Naive thymus-derived CD4-positive, alpha-beta T cell (primary cell): Measurements from ENCODE around the gene RNU2-1. TPM values are rescaled to one million over a fixed set of nuclear protein-coding genes. Genes with fewer than 3 reads are reported as not detected.
"Not testable (repeated sequence)": the region's sequence is repeated elsewhere in the genome, so short reads cannot be mapped to it uniquely, and the experiment has no call there.

Source experiments
- ATAC-seq: fragments of 150-1000 bp; cut with Tn5 transposase; 2 replicates; pipeline ENCODE4 v1.10.0; 2021; ENCODE audit warnings: mild to moderate bottlenecking, moderate library complexity
- CTCF ChIA-PET: fragments of 350-600 bp; sonication (Branson Sonifier 250); formaldehyde crosslinking; loops from one replicate; lab custom pipeline; 2021; ENCODE audit warnings: antibody characterized with exemption; lab: Charles Lee
- POLR2A ChIA-PET: fragments of 350-600 bp; sonication (Branson Sonifier 250); formaldehyde crosslinking; loops from one replicate; lab custom pipeline; 2021; ENCODE audit warnings: antibody characterized with exemption, inconsistent platforms; lab: Charles Lee
- DNase-seq, 9 donors: peaks; one replicate each; pipeline versions ENCODE4 v3.0.0 to v3.0.0-alpha.2; 2020 to 2022; ENCODE audit warnings: mixed read lengths in 1 of 9
- H3K27ac ChIP-seq: one replicate; pipeline ENCODE4 v1.7.0; 2013; ENCODE audit warnings: mild to moderate bottlenecking, low read depth, low read length, moderate library complexity
- H3K27me3 ChIP-seq, 2 donors: one replicate each; pipeline ENCODE4 v1.7.0; 2013; ENCODE audit warnings: low read length in 2 of 2, mild to moderate bottlenecking in 2 of 2, moderate library complexity in 2 of 2; ENCODE audit not compliant: control insufficient read depth in 2 of 2, insufficient read depth in 2 of 2
- H3K36me3 ChIP-seq, 3 experiments: 1 replicate in 2 of 3; 2 replicates in 1 of 3; pipeline ENCODE4 v1.7.0; 2013; ENCODE audit warnings: low read length in 3 of 3, mild to moderate bottlenecking in 3 of 3, moderate library complexity in 1 of 3; ENCODE audit not compliant: insufficient read depth in 3 of 3, control insufficient read depth in 2 of 3
- H3K4me1 ChIP-seq, 2 donors: one replicate each; pipeline ENCODE4 v1.7.0; 2013; ENCODE audit warnings: low read length in 2 of 2, mild to moderate bottlenecking in 2 of 2, moderate library complexity in 1 of 2; ENCODE audit not compliant: control insufficient read depth in 2 of 2, insufficient read depth in 2 of 2
- H3K4me3 ChIP-seq: 2 replicates; pipeline ENCODE4 v1.7.0; 2013; ENCODE audit warnings: mild to moderate bottlenecking, low read length
- H3K9me3 ChIP-seq, 3 experiments: 1 replicate in 2 of 3; 2 replicates in 1 of 3; pipeline ENCODE4 v1.7.0; 2013; ENCODE audit warnings: low read length in 3 of 3; ENCODE audit not compliant: control insufficient read depth in 2 of 3
- H3K27ac Mint-ChIP-seq, 9 donors: one replicate each; pipeline ENCODE4 v1.8.0; 2020 to 2022; ENCODE audit warnings: mixed read lengths in 9 of 9, mild to moderate bottlenecking in 8 of 9, moderate library complexity in 5 of 9, inconsistent platforms in 2 of 9
- H3K27me3 Mint-ChIP-seq, 5 donors: one replicate each; pipeline ENCODE4 v1.8.0; 2021 to 2022; ENCODE audit warnings: mixed read lengths in 5 of 5, mild to moderate bottlenecking in 1 of 5
- H3K36me3 Mint-ChIP-seq, 5 donors: one replicate each; pipeline ENCODE4 v1.8.0; 2020 to 2022; ENCODE audit warnings: mixed read lengths in 5 of 5, mild to moderate bottlenecking in 3 of 5, inconsistent platforms in 1 of 5
- H3K4me1 Mint-ChIP-seq, 7 donors: one replicate each; pipeline ENCODE4 v1.8.0; 2020 to 2022; ENCODE audit warnings: mixed read lengths in 7 of 7, mild to moderate bottlenecking in 3 of 7, inconsistent platforms in 1 of 7
- H3K4me3 Mint-ChIP-seq, 10 donors: one replicate each; pipeline ENCODE4 v1.8.0; 2020 to 2022; ENCODE audit warnings: mild to moderate bottlenecking in 10 of 10, mixed read lengths in 10 of 10, moderate library complexity in 6 of 10, inconsistent platforms in 2 of 10
- H3K9me3 Mint-ChIP-seq, 11 donors: one replicate each; pipeline ENCODE4 v1.8.0; 2020 to 2022; ENCODE audit warnings: mixed read lengths in 11 of 11, mild to moderate bottlenecking in 4 of 11, inconsistent platforms in 1 of 11, moderate library complexity in 1 of 11
- intact Hi-C, 2 donors: fragments of 100-400 bp; cut with micrococcal nuclease; formaldehyde crosslinking; loops; one replicate each; pipeline ENCODE4 v1.15.1; 2023
- polyA plus RNA-seq, 2 donors: library from polyadenylated mRNA; unstranded; fragments of 300-500 nt; fragmentation: Illumina TruSeq; gene quantifications; one replicate each; pipeline ENCODE4 v1.2.3, GENCODE V29; 2021
- total RNA-seq, 6 experiments: library from RNA in 5 of 6; stranded (reverse) in 5 of 6; gene quantifications; 1 replicate in 5 of 6; 2 replicates in 1 of 6; pipeline ENCODE4 v1.2.3 and lab custom pipeline; 2021 to 2026

RNU2-1 gene
- total and polyA plus RNA-seq, 7 experiments from 2014 or later = 2,629 to 6,823 (median 3,564) TPM; not detected in 2

- ATAC-seq = peak; percentile 22
- H3K27ac Mint-ChIP-seq, H3K27ac ChIP-seq, H3K4me1 ChIP-seq, H3K9me3 Mint-ChIP-seq, H3K9me3 ChIP-seq, H3K4me3 Mint-ChIP-seq, DNase-seq, POLR2A ChIA-PET, H3K4me3 ChIP-seq, H3K36me3 Mint-ChIP-seq, H3K36me3 ChIP-seq, H3K27me3 ChIP-seq, CTCF ChIA-PET, intact Hi-C loops, H3K27me3 Mint-ChIP-seq, H3K4me1 Mint-ChIP-seq: not testable (repeated sequence)
Measured at GRCh38 chr17:43239597-43239996, 5.8 kb upstream of the RNU2-1 start.

- POLR2A ChIA-PET, intact Hi-C loops, H3K27me3 Mint-ChIP-seq, H3K36me3 ChIP-seq, H3K4me3 ChIP-seq, ATAC-seq, DNase-seq, H3K4me3 Mint-ChIP-seq, CTCF ChIA-PET, H3K4me1 Mint-ChIP-seq, H3K9me3 ChIP-seq, H3K27me3 ChIP-seq, H3K9me3 Mint-ChIP-seq, H3K36me3 Mint-ChIP-seq, H3K27ac ChIP-seq, H3K4me1 ChIP-seq, H3K27ac Mint-ChIP-seq: not testable (repeated sequence)
Measured at GRCh38 chr17:43233263-43233662, 514 bp downstream of the RNU2-1 start.

- POLR2A ChIA-PET, intact Hi-C loops, H3K4me1 ChIP-seq, H3K9me3 Mint-ChIP-seq, CTCF ChIA-PET, H3K4me3 ChIP-seq, H3K36me3 Mint-ChIP-seq, ATAC-seq, H3K27me3 ChIP-seq, H3K9me3 ChIP-seq, H3K27ac ChIP-seq, H3K27me3 Mint-ChIP-seq, H3K36me3 ChIP-seq, H3K4me1 Mint-ChIP-seq: not testable (repeated sequence)
- H3K27ac Mint-ChIP-seq = peak overlapping the region in 3 of 9 donors; percentile 53 to 80 (median 60)
- peak overlapping the region in 5 of 10 donors; percentile 30 to 73 (median 65) for H3K4me3 Mint-ChIP-seq
- DNase-seq = peak in 6 of 9 donors; percentile 15 to 42 (median 28)
Measured at GRCh38 chr17:43232021-43232699, 1.6 kb downstream of the RNU2-1 start.

- H3K9me3 ChIP-seq, H3K4me3 ChIP-seq, H3K36me3 ChIP-seq, intact Hi-C loops, ATAC-seq, CTCF ChIA-PET, H3K27ac ChIP-seq, H3K27me3 ChIP-seq, H3K36me3 Mint-ChIP-seq, H3K27me3 Mint-ChIP-seq, H3K9me3 Mint-ChIP-seq, H3K4me1 Mint-ChIP-seq, H3K4me1 ChIP-seq, DNase-seq, POLR2A ChIA-PET: not testable (repeated sequence)
- peak overlapping the region in 2 of 9 donors; percentile 43 to 55 for H3K27ac Mint-ChIP-seq
- H3K4me3 Mint-ChIP-seq = peak overlapping the region in 4 of 10 donors; percentile 34 to 76 (median 60)
Measured at GRCh38 chr17:43231205-43232020, 2.4 kb downstream of the RNU2-1 start.

GRCh38 chr17:43228020-43228782, 5.6 kb downstream of the RNU2-1 start, which contains the start of gene CCDC200:
Gene CCDC200, minus strand, starts transcription at chr17:43228623. Its CDS starts 69 bp downstream, at chr17:43228554.
- ATAC-seq, H3K4me1 Mint-ChIP-seq, POLR2A ChIA-PET, H3K27ac Mint-ChIP-seq, H3K4me3 ChIP-seq, H3K4me3 Mint-ChIP-seq, H3K27me3 Mint-ChIP-seq, H3K27me3 ChIP-seq, intact Hi-C loops, CTCF ChIA-PET, H3K9me3 Mint-ChIP-seq, H3K36me3 Mint-ChIP-seq, H3K4me1 ChIP-seq, H3K36me3 ChIP-seq, H3K27ac ChIP-seq, H3K9me3 ChIP-seq, DNase-seq: not testable (repeated sequence)

GRCh38 chr17:43226393-43226792, 7.4 kb downstream of the RNU2-1 start:
- Mint-ChIP-seq H3K4me1 (peaks cover 0 to 6% (median 0%) of the 10 kb centered on the region in 7 donors), H3K27ac (no peak overlapping the region), H3K9me3 (no peaks in the 10 kb centered on the region), H3K4me3 (no peak overlapping the region), H3K36me3 (peaks cover 0 to 10% (median 4%) of the 10 kb centered on the region in 5 donors), H3K27me3 (no peaks in the 10 kb centered on the region)
- H3K36me3 ChIP-seq = peaks cover 0 to 8% (median 0%) of the 10 kb centered on the region in 3 experiments
- no peaks in the 10 kb centered on the region for H3K27me3 ChIP-seq
- CTCF ChIA-PET = no interaction called here
- H3K9me3 ChIP-seq = no peaks in the 10 kb centered on the region
- POLR2A ChIA-PET = interaction anchor here (0.8 kb wide), 1 partner anchor 14 kb away, joined by 3 read pairs; no protein-coding TSS in a partner anchor
- H3K4me1 ChIP-seq = no peaks in the 10 kb centered on the region
- intact Hi-C loops = no loop called here
- H3K27ac ChIP-seq = no peak overlapping the region
- H3K4me3 ChIP-seq = no peak overlapping the region
- ATAC-seq = no peak
- no peak for DNase-seq
